Glutamatergic neuron (in vitro differentiated cells): ENCODE data around the gene FHIT. TPM values are rescaled to one million over a fixed set of nuclear protein-coding genes. Genes with fewer than 3 reads are reported as not detected.

Experiments
- DNase-seq: peaks from one replicate; pipeline ENCODE4 v3.0.0; 2022
- H3K27ac Mint-ChIP-seq: one replicate; pipeline ENCODE4 v1.8.0; 2020; ENCODE audit warnings: mild to moderate bottlenecking, mixed read lengths, inconsistent platforms; ENCODE audit not compliant: unreplicated experiment
- H3K27me3 Mint-ChIP-seq: one replicate; pipeline ENCODE4 v1.8.0; 2020; ENCODE audit warnings: mild to moderate bottlenecking, moderate library complexity, mixed read lengths, inconsistent platforms; ENCODE audit not compliant: unreplicated experiment
- H3K36me3 Mint-ChIP-seq: one replicate; pipeline ENCODE4 v1.8.0; 2020; ENCODE audit warnings: mild to moderate bottlenecking, mixed read lengths, inconsistent platforms; ENCODE audit not compliant: unreplicated experiment
- H3K4me1 Mint-ChIP-seq: one replicate; pipeline ENCODE4 v1.8.0; 2020; ENCODE audit warnings: mild to moderate bottlenecking, low read depth, mixed read lengths, inconsistent platforms; ENCODE audit not compliant: unreplicated experiment
- H3K4me3 Mint-ChIP-seq: one replicate; pipeline ENCODE4 v1.8.0; 2020; ENCODE audit warnings: mild to moderate bottlenecking, mixed read lengths, inconsistent platforms; ENCODE audit not compliant: unreplicated experiment
- H3K9me3 Mint-ChIP-seq: one replicate; pipeline ENCODE4 v1.8.0; 2020; ENCODE audit warnings: mild to moderate bottlenecking, moderate library complexity, mixed read lengths, inconsistent platforms; ENCODE audit not compliant: unreplicated experiment
- total RNA-seq: library from RNA; stranded (reverse); fragmentation: NEBNext Ultra II Directional; extraction: Animal tissue kit (Norgen Biotek cat#: 25700); gene quantifications from one replicate; pipeline ENCODE4 v1.2.1, GENCODE V29; 2021; ENCODE audit not compliant: unreplicated experiment
- TF ChIP-seq, protein P1 (sequence below): fragments of 200-600 bp; sonication (generic); IDR thresholded peaks from one replicate; pipeline ENCODE4 v1.5.0; 2021; ENCODE audit not compliant: partially characterized antibody, unreplicated experiment

The FHIT gene
- total RNA-seq, 1 donor from 2014 or later: 15.2 TPM

DNA sequence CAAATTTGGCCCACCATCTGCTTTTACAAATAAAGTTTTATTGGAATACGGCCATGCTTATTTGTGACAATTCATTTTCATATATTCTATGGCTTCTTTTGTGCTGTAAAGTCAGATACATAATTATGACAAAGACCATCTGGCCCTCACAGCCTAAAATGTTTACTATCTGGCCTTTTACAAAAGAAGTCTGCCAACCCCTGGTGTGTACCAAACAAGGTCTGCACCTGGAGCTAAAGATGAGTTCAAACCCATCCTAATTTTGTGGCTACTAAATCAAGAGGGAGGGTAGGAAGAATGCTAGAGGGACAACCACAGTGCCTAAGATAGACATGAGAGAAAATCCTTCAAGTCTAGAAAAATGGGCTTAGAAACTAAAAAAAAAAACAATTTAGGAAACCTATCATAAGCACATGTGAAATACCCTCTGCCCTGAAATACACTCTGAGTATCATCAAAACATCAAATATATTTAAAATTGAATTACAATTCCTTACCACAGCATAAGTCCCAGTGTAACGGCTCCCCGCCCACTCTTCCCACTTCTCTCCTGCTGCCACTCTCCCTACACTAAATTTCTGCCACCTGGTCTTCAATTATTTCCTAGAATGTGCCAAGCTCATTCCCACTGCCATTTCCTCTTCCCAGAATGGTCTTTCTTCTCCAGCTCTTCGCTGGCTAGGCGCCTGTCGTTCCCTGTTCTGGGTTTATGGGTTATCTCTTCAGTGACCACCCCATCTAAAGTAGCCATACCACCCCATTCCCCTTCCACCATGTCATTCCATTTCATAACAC lies 1250.7 kb downstream of the FHIT start:
- peaks cover 3% of the 10 kb centered on the region for H3K27me3 Mint-ChIP-seq
- no peak overlapping the region for H3K4me3 Mint-ChIP-seq
- no peaks in the 10 kb centered on the region for H3K36me3 Mint-ChIP-seq
- no peak overlapping the region for H3K27ac Mint-ChIP-seq
- DNase-seq: no peak
- TF ChIP-seq, protein P1, sequence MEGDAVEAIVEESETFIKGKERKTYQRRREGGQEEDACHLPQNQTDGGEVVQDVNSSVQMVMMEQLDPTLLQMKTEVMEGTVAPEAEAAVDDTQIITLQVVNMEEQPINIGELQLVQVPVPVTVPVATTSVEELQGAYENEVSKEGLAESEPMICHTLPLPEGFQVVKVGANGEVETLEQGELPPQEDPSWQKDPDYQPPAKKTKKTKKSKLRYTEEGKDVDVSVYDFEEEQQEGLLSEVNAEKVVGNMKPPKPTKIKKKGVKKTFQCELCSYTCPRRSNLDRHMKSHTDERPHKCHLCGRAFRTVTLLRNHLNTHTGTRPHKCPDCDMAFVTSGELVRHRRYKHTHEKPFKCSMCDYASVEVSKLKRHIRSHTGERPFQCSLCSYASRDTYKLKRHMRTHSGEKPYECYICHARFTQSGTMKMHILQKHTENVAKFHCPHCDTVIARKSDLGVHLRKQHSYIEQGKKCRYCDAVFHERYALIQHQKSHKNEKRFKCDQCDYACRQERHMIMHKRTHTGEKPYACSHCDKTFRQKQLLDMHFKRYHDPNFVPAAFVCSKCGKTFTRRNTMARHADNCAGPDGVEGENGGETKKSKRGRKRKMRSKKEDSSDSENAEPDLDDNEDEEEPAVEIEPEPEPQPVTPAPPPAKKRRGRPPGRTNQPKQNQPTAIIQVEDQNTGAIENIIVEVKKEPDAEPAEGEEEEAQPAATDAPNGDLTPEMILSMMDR: no peak
- H3K4me1 Mint-ChIP-seq: peaks cover 45% of the 10 kb centered on the region
- peaks cover 4% of the 10 kb centered on the region for H3K9me3 Mint-ChIP-seq

DNA sequence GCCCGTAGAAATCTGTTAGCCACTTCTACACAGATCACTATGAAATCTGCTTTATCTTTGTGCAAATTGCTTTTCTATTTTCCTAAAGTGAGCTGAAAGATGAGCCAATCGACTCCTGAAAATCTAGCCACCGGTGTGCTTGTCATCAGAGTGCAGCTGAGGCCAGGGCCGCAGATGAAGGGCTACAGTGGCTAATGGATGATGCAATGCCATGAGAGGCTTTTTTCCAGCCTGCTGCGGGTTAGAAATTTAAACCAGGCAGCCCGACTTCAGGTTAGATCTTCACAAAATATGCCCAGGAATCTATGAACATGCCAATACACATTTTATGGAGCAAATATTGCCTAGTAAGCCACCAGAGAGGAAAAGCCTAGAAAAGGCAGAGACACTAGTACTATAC lies 1253.2 kb downstream of the FHIT start:
- peaks cover 59% of the 10 kb centered on the region for H3K4me1 Mint-ChIP-seq
- DNase-seq: peak; percentile 73
- peaks cover 3% of the 10 kb centered on the region for H3K27me3 Mint-ChIP-seq
- H3K36me3 Mint-ChIP-seq: no peaks in the 10 kb centered on the region
- peak overlapping the region; percentile 90 for H3K27ac Mint-ChIP-seq
- H3K4me3 Mint-ChIP-seq: peak overlapping the region; percentile 26
- TF ChIP-seq, protein P1: no peak
- H3K9me3 Mint-ChIP-seq: peaks cover 4% of the 10 kb centered on the region

DNA sequence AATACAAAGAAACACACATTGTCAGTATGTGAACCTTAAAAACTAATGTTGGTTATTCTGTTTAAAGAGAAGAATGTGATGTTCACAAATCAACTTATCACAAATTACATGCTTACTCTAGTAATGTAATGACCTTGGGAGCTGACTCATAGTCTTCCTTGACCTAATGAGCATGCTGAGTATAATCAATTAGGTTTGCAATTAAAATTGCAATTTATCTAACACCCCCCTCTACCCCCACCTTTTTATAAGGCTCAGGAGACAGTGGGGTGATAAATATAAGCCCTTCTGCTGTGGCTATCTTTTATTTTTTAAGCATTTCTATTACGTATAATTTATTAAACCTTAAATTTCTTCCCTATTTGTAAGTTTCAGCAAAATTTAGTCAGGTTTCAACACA lies 1253.7 kb downstream of the FHIT start:
- H3K9me3 Mint-ChIP-seq: peaks cover 4% of the 10 kb centered on the region
- no peak for DNase-seq
- H3K36me3 Mint-ChIP-seq: no peaks in the 10 kb centered on the region
- peak overlapping the region; percentile 90 for H3K27ac Mint-ChIP-seq
- TF ChIP-seq, protein P1: no peak
- no peak overlapping the region for H3K4me3 Mint-ChIP-seq
- peaks cover 3% of the 10 kb centered on the region for H3K27me3 Mint-ChIP-seq
- peaks cover 64% of the 10 kb centered on the region for H3K4me1 Mint-ChIP-seq

DNA sequence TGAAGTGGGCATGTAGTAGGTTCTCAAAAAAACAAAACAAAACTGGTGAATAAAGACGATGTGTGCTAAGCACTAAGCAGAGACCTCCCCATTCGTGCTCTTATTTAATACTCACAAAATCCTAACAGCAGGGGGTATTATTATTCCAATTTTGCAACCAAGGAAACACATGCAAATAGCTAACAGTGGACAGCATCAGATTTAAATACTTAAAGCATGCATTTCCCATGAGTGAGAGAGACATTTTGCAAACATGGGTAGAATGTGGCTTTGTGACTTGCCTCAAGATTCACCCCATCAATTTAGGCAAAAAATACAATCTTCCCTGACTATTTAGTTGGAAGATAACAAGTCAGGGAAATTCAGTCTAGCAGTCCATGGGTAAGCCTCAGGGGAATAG lies 1255.2 kb downstream of the FHIT start:
- peaks cover 68% of the 10 kb centered on the region for H3K4me1 Mint-ChIP-seq
- H3K4me3 Mint-ChIP-seq: no peak overlapping the region
- no peaks in the 10 kb centered on the region for H3K36me3 Mint-ChIP-seq
- H3K9me3 Mint-ChIP-seq: peaks cover 5% of the 10 kb centered on the region
- no peak for DNase-seq
- H3K27me3 Mint-ChIP-seq: peaks cover 3% of the 10 kb centered on the region
- peak overlapping the region; percentile 4 for H3K27ac Mint-ChIP-seq
- TF ChIP-seq, protein P1: no peak

DNA sequence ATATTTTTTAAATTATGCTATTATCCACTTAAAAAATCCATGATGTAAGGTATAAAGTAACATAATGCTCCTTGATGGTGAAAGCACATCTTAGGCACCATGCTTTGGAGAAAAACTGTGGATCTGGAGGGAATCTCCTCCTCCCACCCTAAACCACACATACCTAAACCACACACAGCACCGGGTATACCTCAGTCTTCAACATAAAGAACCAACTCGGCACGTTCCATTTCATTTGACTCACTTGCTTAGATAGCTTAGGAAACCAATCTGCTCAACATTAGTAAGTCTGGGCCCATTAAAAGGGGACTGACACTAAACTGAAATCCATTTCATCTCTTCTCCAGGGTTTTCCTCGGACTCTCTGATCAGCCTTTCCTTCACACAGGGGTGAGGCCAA lies 1255.7 kb downstream of the FHIT start:
- Mint-ChIP-seq H3K27ac (no peak overlapping the region), H3K27me3 (no peaks in the 10 kb centered on the region), H3K9me3 (peaks cover 3% of the 10 kb centered on the region), H3K4me1 (peaks cover 69% of the 10 kb centered on the region), H3K4me3 (no peak overlapping the region), H3K36me3 (no peaks in the 10 kb centered on the region)
- TF ChIP-seq, protein P1: no peak
- DNase-seq: no peak
